ENCODE results near the gene DAZAP1. TPM values are rescaled to one million over a fixed set of nuclear protein-coding genes. Genes with fewer than 3 reads are reported as not detected.
"Not testable (repeated sequence)": the region's sequence is repeated elsewhere in the genome, so short reads cannot be mapped to it uniquely, and the experiment has no call there.

Gene DAZAP1
- total RNA-seq, 1 donor from 2014 or later = 35.7 TPM

GRCh38 chr19:1474011-1474764 lies 66.8 kb downstream of the DAZAP1 start:
- DNase-seq = no peak

DNA sequence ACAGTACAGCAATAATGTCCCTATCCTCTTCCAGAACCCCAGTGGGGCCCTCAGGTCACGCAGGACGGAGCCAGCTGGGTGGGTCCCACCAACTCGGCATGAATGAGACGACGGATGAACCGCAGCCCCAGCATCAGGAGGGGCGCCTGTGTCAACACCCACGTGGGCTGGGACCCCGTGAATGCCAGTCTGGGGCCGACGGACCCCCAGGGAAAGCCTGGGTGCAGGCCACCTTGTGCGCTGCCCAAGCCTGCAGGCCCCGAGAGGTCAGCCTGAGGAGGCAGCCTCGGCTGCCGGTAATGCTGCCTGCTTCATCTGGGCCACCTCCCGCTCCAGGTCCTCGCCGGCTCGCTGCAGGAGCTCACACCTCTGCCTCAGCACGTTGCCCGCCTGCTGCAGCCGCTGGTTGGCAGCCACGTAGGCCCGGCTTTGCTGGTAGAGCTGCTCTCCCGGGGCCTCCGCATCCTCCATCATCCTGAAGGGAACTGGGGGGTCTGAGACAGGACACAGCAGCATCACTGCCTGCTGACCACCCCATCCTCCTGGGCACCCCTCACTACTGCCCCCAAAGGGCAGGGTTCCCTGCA lies 67.5 kb downstream of the DAZAP1 start:
- no peak for DNase-seq

- DNase-seq = no peak
Observed at GRCh38 chr19:1475751-1476437, 68.5 kb downstream of the DAZAP1 start.

DNA sequence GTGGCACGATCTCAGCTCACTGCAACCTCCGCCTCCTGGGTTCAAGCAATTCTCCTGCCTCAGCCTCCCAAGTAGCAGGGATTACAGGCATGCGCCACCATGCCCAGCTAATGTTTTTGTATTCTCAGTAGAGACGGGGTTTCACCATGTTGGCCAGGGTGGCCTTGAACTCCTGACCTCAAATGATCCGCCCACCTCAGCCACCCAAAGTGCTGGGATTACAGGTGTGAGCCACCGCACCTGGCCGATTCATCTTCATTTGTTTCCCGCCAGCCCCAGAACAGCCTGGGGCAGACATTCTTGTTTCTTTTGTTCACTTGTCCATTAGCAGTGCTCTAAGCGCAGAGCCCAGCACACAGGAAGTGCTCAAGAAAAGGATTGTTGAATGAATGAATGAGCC lies 69.7 kb downstream of the DAZAP1 start:
- DNase-seq = not testable (repeated sequence)

DNA sequence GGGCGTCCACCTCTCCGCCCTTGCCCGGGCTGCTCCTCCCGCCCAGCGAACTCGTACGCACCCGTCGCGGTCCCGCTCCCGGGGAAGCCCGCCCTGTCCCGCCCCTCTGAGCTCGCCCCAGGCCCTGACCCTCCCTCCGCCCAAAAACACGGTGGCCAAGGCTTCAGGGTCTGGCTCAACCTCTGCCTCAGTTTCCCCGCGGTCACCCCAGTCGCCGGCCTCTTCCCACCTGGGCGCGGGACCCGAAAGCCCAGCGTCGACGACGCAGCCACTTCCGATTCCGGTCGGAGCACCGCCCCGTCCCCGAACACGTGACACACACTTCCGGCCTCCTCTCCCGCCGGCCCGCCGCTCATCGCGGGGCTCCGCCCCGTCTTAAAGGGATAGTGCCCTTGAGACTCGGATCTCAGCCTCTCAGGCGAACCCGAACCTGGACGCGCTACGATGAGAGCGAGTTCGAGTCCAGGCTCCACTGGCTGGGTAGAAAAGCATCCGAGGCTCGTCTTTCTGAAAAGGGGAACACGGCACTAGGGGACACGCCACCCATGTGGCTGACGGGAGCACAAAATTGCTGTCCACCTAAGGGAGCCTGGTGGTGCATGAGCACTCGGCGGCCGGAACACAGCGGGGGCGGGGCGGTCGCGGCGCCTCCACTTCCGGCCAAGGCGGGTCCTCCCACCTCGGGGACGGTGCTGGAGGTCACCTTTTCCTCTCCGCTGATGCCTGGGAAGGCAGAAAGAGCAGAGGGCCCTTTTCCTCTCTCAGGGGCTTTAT lies 71.7 kb downstream of the DAZAP1 start, which contains the start of gene C19orf25:
TSS of gene C19orf25 (minus strand) at position 282 of the 774 bp plus-strand sequence. CDS start 312 bp downstream, outside the sequence.
- DNase-seq = peak; percentile 85

DNA sequence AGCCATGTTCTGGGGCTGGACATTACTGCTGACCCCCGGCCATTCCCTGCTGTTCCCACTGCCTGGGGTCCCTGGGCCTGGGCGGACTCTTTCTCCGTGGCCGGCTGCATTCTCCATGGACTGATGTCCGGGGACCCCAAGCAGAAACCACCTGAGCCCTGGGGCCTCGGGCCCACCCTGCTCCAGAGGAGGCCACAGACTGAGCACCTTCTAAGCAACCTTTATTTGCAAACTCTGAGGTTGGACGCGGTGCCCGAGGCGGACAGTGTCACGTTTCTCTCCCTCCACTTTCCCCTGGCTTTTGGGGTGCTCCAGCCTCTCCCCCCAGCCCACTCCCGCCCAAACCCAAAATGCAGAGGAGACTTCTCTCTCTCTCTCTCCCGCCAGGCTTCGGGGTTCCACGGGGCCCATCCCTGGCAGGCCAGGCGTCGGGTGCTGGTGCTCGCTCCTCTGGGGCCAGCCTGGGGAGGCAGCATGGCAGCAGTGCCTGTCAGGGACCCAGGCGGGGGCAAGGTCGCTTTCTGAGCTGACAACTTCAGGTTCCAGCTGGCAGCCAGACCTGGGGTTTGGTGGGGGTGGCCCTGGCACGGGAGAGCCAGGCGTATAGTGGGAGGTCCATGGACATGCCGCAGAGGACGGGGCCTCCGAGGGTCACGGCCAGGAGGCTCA lies 74.0 kb downstream of the DAZAP1 start:
- DNase-seq = no peak

- no peak for DNase-seq
Observed at GRCh38 chr19:1481893-1482360, 74.5 kb downstream of the DAZAP1 start.

DNA sequence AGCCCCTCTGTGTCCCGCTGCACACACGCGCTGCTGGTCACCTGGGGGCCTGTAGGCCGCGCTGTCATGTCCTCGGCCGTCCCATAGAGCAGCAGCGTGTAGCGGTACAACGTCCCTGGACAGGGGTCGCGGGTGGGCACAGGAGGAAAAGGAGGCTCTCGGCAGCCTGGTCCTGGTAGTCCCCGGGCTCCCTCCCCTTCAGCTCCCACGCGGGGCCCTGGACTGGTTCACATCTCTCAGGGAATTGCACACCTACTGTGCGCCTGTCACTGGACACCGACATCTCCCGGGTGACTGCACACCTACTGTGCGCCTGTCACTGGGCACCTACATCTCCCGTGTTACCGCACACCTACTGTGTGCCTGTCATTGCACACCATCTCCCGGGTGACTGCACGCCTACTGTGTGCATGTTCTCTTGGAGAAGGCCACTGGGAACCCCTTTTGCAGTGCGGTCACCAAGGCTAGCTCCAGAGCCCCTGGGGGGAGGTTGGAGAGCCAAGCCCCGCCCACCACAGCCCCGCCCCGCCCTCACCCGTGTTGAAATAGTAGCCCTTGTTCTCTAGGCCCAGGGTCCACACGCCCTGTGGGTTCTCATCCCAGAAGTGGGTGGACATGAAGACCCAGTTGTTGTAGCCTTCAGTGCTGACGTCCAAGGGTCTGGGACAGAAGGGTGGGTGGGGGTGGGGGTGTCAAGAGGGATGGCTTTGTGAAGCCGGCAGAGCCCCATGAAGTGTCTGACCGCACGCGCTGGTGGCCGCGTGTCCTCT lies 75.2 kb downstream of the DAZAP1 start:
- DNase-seq = no peak

GRCh38 chr19:1483131-1483978 lies 76.0 kb downstream of the DAZAP1 start:
- DNase-seq = no peak

DNA sequence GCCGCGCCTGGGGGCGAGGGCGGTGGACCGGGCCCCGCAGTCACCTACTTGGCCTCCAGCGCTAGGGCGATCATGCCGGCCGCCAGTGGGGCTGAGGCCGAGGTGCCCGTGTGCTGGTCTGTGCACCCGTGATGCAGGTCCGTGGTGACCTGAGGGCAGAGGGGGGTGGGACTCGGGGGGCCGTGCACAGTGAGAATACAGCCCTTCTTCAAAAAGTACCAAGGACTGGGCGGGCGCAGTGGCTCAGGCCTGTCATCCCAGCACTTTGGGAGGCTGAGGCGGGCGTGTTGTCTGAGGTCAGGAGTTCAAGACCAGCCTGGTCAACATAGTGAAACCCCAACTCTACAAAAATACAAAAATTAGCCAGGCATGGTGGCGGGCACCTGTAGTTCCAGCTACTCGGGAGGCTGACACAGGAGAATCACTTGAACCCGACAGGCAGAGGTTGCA lies 76.6 kb downstream of the DAZAP1 start:
- no peak for DNase-seq

Other genes starting within 250 kb of the DAZAP1 start
- 4.2 TPM for gene SBNO2, start 233.3 kb upstream of the DAZAP1 start, total RNA-seq
- 49.0 TPM for gene STK11, start 201.8 kb upstream of the DAZAP1 start, total RNA-seq
- 6.6 TPM for gene CBARP, start 169.6 kb upstream of the DAZAP1 start, total RNA-seq
- 11.9 TPM for gene ATP5F1D, start 165.8 kb upstream of the DAZAP1 start, total RNA-seq
- 15.3 TPM for gene MIDN, start 159.0 kb upstream of the DAZAP1 start, total RNA-seq
- 598 TPM for gene CIRBP, start 138.3 kb upstream of the DAZAP1 start, total RNA-seq
- gene FAM174C, start 132.1 kb upstream of the DAZAP1 start, total RNA-seq = 6.7 TPM
- 8.1 TPM for gene EFNA2, start 121.7 kb upstream of the DAZAP1 start, total RNA-seq
- 26.5 TPM for gene NDUFS7, start 23.7 kb upstream of the DAZAP1 start, total RNA-seq
- gene GAMT, start 6.0 kb upstream of the DAZAP1 start, total RNA-seq = 16.7 TPM
- 252 TPM for gene RPS15, start 30.8 kb downstream of the DAZAP1 start, total RNA-seq
- gene APC2, start 42.5 kb downstream of the DAZAP1 start, total RNA-seq = 141 TPM
- 18.6 TPM for gene C19orf25, start 71.6 kb downstream of the DAZAP1 start, total RNA-seq
- gene PCSK4, start 82.8 kb downstream of the DAZAP1 start, total RNA-seq = 1.7 TPM
- gene REEP6, start 83.6 kb downstream of the DAZAP1 start, total RNA-seq = 0.31 TPM
- gene ADAMTSL5, start 105.4 kb downstream of the DAZAP1 start, total RNA-seq = not detected
- gene PLK5, start 116.5 kb downstream of the DAZAP1 start, total RNA-seq = not detected
- 58.5 TPM for gene MEX3D, start 160.7 kb downstream of the DAZAP1 start, total RNA-seq
- gene MBD3, start 185.3 kb downstream of the DAZAP1 start, total RNA-seq = 54.7 TPM
- gene UQCR11, start 197.9 kb downstream of the DAZAP1 start, total RNA-seq = 39.6 TPM
- gene TCF3, start 245.0 kb downstream of the DAZAP1 start, total RNA-seq = 20.9 TPM

All from occipital lobe (tissue), 2 donors.